Naive thymus-derived CD4-positive, alpha-beta T cell (primary cell): Measurements from ENCODE around the gene AFF2. TPM values are rescaled to one million over a fixed set of nuclear protein-coding genes. Genes with fewer than 3 reads are reported as not detected.

Experiments used
- ATAC-seq: fragments of 150-1000 bp; cut with Tn5 transposase; 2 replicates; pipeline ENCODE4 v1.10.0; 2021; ENCODE audit warnings: mild to moderate bottlenecking, moderate library complexity
- CTCF ChIA-PET: fragments of 350-600 bp; sonication (Branson Sonifier 250); formaldehyde crosslinking; loops from one replicate; lab custom pipeline; 2021; ENCODE audit warnings: antibody characterized with exemption; lab: Charles Lee
- POLR2A ChIA-PET: fragments of 350-600 bp; sonication (Branson Sonifier 250); formaldehyde crosslinking; loops from one replicate; lab custom pipeline; 2021; ENCODE audit warnings: antibody characterized with exemption, inconsistent platforms; lab: Charles Lee
- DNase-seq, 9 donors: peaks; one replicate each; pipeline versions ENCODE4 v3.0.0 to v3.0.0-alpha.2; 2020 to 2022; ENCODE audit warnings: mixed read lengths in 1 of 9
- H3K27ac ChIP-seq: one replicate; pipeline ENCODE4 v1.7.0; 2013; ENCODE audit warnings: mild to moderate bottlenecking, low read depth, low read length, moderate library complexity
- H3K27me3 ChIP-seq, 2 donors: one replicate each; pipeline ENCODE4 v1.7.0; 2013; ENCODE audit warnings: low read length in 2 of 2, mild to moderate bottlenecking in 2 of 2, moderate library complexity in 2 of 2; ENCODE audit not compliant: control insufficient read depth in 2 of 2, insufficient read depth in 2 of 2
- H3K36me3 ChIP-seq, 3 experiments: 1 replicate in 2 of 3; 2 replicates in 1 of 3; pipeline ENCODE4 v1.7.0; 2013; ENCODE audit warnings: low read length in 3 of 3, mild to moderate bottlenecking in 3 of 3, moderate library complexity in 1 of 3; ENCODE audit not compliant: insufficient read depth in 3 of 3, control insufficient read depth in 2 of 3
- H3K4me1 ChIP-seq, 2 donors: one replicate each; pipeline ENCODE4 v1.7.0; 2013; ENCODE audit warnings: low read length in 2 of 2, mild to moderate bottlenecking in 2 of 2, moderate library complexity in 1 of 2; ENCODE audit not compliant: control insufficient read depth in 2 of 2, insufficient read depth in 2 of 2
- H3K4me3 ChIP-seq: 2 replicates; pipeline ENCODE4 v1.7.0; 2013; ENCODE audit warnings: mild to moderate bottlenecking, low read length
- H3K9me3 ChIP-seq, 3 experiments: 1 replicate in 2 of 3; 2 replicates in 1 of 3; pipeline ENCODE4 v1.7.0; 2013; ENCODE audit warnings: low read length in 3 of 3; ENCODE audit not compliant: control insufficient read depth in 2 of 3
- H3K27ac Mint-ChIP-seq, 9 donors: one replicate each; pipeline ENCODE4 v1.8.0; 2020 to 2022; ENCODE audit warnings: mixed read lengths in 9 of 9, mild to moderate bottlenecking in 8 of 9, moderate library complexity in 5 of 9, inconsistent platforms in 2 of 9
- H3K27me3 Mint-ChIP-seq, 5 donors: one replicate each; pipeline ENCODE4 v1.8.0; 2021 to 2022; ENCODE audit warnings: mixed read lengths in 5 of 5, mild to moderate bottlenecking in 1 of 5
- H3K36me3 Mint-ChIP-seq, 5 donors: one replicate each; pipeline ENCODE4 v1.8.0; 2020 to 2022; ENCODE audit warnings: mixed read lengths in 5 of 5, mild to moderate bottlenecking in 3 of 5, inconsistent platforms in 1 of 5
- H3K4me1 Mint-ChIP-seq, 7 donors: one replicate each; pipeline ENCODE4 v1.8.0; 2020 to 2022; ENCODE audit warnings: mixed read lengths in 7 of 7, mild to moderate bottlenecking in 3 of 7, inconsistent platforms in 1 of 7
- H3K4me3 Mint-ChIP-seq, 10 donors: one replicate each; pipeline ENCODE4 v1.8.0; 2020 to 2022; ENCODE audit warnings: mild to moderate bottlenecking in 10 of 10, mixed read lengths in 10 of 10, moderate library complexity in 6 of 10, inconsistent platforms in 2 of 10
- H3K9me3 Mint-ChIP-seq, 11 donors: one replicate each; pipeline ENCODE4 v1.8.0; 2020 to 2022; ENCODE audit warnings: mixed read lengths in 11 of 11, mild to moderate bottlenecking in 4 of 11, inconsistent platforms in 1 of 11, moderate library complexity in 1 of 11
- intact Hi-C, 2 donors: fragments of 100-400 bp; cut with micrococcal nuclease; formaldehyde crosslinking; loops; one replicate each; pipeline ENCODE4 v1.15.1; 2023
- polyA plus RNA-seq, 2 donors: library from polyadenylated mRNA; unstranded; fragments of 300-500 nt; fragmentation: Illumina TruSeq; gene quantifications; one replicate each; pipeline ENCODE4 v1.2.3, GENCODE V29; 2021
- total RNA-seq, 6 experiments: library from RNA in 5 of 6; stranded (reverse) in 5 of 6; gene quantifications; 1 replicate in 5 of 6; 2 replicates in 1 of 6; pipeline ENCODE4 v1.2.3 and lab custom pipeline; 2021 to 2026

The AFF2 gene
- total and polyA plus RNA-seq, 7 experiments from 2014 or later, result 0.31 to 6.0 (median 2.8) TPM

DNA sequence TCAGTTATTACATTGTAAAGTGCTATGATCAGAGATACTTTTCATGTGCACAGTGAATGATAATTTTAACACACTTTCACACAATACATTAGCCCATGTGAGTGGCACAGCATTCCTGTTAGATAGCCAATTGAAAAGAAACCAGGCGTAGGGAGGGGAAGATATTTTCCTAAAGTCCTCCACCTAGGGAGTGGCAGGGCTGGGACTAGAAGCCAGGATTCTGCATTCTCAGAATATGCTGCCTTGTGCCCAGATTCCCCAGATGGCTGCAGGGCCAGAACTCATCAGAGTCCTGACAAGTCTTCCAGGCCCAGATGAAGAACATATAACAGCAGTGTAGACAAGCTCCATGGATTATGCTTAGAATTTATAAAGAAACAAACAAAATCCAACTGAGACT is 350.2 kb downstream of the AFF2 start:
- ATAC-seq (no peak), DNase-seq (no peak)
- Histone ChIP-seq H3K27me3 (no peaks in the 10 kb centered on the region), H3K36me3 (no peaks in the 10 kb centered on the region), H3K27ac (no peak overlapping the region), H3K9me3 (no peaks in the 10 kb centered on the region), H3K4me3 (no peak overlapping the region), H3K4me1 (no peaks in the 10 kb centered on the region)
- Mint-ChIP-seq H3K27ac (no peak overlapping the region), H3K36me3 (no peaks in the 10 kb centered on the region), H3K9me3 (no peaks in the 10 kb centered on the region), H3K4me3 (no peak overlapping the region), H3K4me1 (no peaks in the 10 kb centered on the region), H3K27me3 (no peaks in the 10 kb centered on the region)
- ChIA-PET CTCF (no interaction called here), POLR2A (no interaction called here)
- intact Hi-C loops, result no loop called here

DNA sequence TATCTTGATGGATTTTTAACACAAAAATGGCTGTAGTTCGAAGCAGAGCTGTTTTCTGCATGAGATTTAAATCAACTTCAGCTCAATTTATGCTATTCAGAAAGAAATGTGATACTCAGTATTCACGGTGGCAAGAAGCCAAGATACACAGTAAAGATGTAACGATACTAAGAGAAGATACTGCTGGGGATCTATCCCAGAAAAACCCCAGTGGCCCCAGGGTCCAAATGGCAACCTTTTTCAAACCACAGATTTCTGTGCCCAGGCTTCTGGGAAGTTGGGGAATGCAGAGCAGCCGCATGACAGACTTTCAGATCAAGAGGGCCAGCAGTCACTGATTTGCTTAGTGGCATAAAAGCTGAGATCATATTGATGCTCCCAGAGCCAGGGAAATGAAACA is 353.9 kb downstream of the AFF2 start:
- CTCF ChIA-PET, result no interaction called here
- Mint-ChIP-seq H3K4me3 (no peak overlapping the region), H3K36me3 (no peaks in the 10 kb centered on the region), H3K4me1 (no peaks in the 10 kb centered on the region), H3K27ac (no peak overlapping the region), H3K9me3 (no peaks in the 10 kb centered on the region), H3K27me3 (no peaks in the 10 kb centered on the region)
- intact Hi-C loops, result no loop called here
- H3K4me1 ChIP-seq, result no peaks in the 10 kb centered on the region
- no peaks in the 10 kb centered on the region for H3K27me3 ChIP-seq
- DNase-seq, result no peak
- POLR2A ChIA-PET, result no interaction called here
- no peak overlapping the region for H3K27ac ChIP-seq
- no peaks in the 10 kb centered on the region for H3K36me3 ChIP-seq
- no peak overlapping the region for H3K4me3 ChIP-seq
- no peak for ATAC-seq
- H3K9me3 ChIP-seq, result no peaks in the 10 kb centered on the region

DNA sequence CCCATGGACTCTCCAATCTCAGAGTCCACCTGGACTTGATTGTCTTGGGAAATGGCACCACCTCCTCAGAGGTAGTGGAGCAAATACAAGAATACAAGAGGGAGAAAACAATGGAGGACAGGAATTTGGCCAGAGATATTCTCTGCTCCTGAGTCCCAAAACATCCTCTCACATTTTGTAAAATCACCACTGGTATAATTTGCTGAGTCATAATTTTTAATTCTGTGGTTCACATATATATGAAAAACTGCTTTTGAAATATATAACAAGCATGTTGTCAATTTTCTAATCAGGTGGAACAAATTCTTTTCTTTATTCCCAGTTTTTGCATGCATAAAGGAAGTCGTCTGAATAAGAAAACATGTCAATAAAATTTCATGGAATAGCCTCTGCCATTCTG is 356.1 kb downstream of the AFF2 start:
- H3K27me3 ChIP-seq, result no peaks in the 10 kb centered on the region
- CTCF ChIA-PET, result no interaction called here
- H3K36me3 Mint-ChIP-seq, result no peaks in the 10 kb centered on the region
- intact Hi-C loops, result no loop called here
- no peaks in the 10 kb centered on the region for H3K4me1 Mint-ChIP-seq
- no peaks in the 10 kb centered on the region for H3K27me3 Mint-ChIP-seq
- H3K27ac Mint-ChIP-seq, result no peak overlapping the region
- no peak overlapping the region for H3K27ac ChIP-seq
- ATAC-seq (no peak), DNase-seq (no peak)
- H3K4me3 ChIP-seq, result no peak overlapping the region
- H3K9me3 Mint-ChIP-seq, result no peaks in the 10 kb centered on the region
- POLR2A ChIA-PET, result no interaction called here
- no peak overlapping the region for H3K4me3 Mint-ChIP-seq
- H3K4me1 ChIP-seq, result no peaks in the 10 kb centered on the region
- no peaks in the 10 kb centered on the region for H3K36me3 ChIP-seq
- H3K9me3 ChIP-seq, result no peaks in the 10 kb centered on the region

DNA sequence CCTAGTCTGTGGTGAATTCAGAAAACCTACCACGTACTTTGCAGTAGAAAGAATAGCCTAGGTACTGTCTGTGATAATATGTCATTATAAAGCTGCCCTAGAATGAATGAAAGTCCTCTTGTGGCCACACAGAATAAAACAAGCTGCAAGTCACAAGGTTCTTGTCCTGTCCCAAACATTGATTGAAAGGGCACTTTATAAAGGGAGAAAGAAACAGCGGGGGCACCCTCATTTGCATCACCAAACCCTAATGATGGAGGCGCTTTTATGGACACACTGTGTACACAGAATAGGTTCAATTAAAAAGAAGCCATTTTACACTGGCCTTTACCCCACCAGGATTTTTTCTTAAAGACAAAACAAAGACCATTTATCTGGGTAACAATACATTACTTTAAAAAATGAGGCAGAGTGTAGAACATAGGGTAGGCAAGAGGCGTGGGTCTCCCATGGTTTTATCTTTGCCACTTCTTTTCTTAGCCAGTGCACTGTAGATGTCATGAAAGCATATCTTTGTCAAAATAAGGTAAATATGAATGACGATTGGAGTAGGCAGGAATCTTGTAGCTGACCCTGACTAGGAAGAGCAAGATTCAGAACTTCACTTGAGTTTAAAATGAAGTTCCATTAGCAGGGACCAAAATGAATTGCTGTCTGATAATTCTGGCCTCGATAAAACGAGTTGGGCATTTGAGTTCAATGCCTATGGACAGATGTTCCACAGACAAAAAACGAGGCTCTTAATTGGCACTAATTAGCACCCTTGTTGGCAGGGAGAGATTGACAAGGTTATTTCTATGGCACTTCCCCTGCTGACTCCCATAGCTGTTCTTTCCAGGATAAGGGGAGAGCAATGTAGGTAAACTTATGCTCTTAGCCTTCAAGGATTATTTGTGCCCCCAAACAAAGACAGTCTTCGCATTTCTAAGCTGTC is 365.1 kb downstream of the AFF2 start:
- Mint-ChIP-seq H3K27me3 (no peaks in the 10 kb centered on the region), H3K4me3 (no peak overlapping the region), H3K27ac (no peak overlapping the region), H3K36me3 (peaks cover 0 to 5% (median 0%) of the 10 kb centered on the region in 5 donors), H3K4me1 (no peaks in the 10 kb centered on the region), H3K9me3 (peaks cover 0 to 3% (median 0%) of the 10 kb centered on the region in 11 donors)
- H3K36me3 ChIP-seq, result no peaks in the 10 kb centered on the region
- no peaks in the 10 kb centered on the region for H3K4me1 ChIP-seq
- DNase-seq, result no peak
- no peaks in the 10 kb centered on the region for H3K27me3 ChIP-seq
- H3K9me3 ChIP-seq, result no peaks in the 10 kb centered on the region
- ChIA-PET POLR2A (no interaction called here), CTCF (no interaction called here)
- intact Hi-C loops, result no loop called here
- no peak for ATAC-seq
- H3K27ac ChIP-seq, result no peak overlapping the region
- no peak overlapping the region for H3K4me3 ChIP-seq

DNA sequence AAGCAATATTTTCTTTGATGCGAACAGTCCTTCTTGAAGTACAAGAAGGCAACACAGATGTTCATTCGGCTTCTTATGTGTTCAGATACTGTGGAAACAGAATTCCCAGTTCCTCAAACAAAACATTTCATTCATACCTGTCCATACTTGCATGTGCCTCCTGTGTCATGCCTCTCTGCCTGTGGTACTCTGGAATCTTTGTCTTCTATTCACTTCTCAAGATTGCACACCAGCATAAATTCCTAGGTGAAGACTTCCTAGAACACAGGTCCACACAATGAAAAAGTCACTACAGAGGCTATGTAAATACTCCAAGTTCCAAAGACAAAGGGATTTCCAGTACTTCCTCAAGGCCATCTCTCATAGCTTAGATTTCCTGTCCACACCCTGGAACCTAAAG is 367.2 kb downstream of the AFF2 start:
- POLR2A ChIA-PET, result no interaction called here
- H3K27me3 ChIP-seq, result no peaks in the 10 kb centered on the region
- no peak overlapping the region for H3K4me3 ChIP-seq
- H3K36me3 Mint-ChIP-seq, result peaks cover 0 to 5% (median 0%) of the 10 kb centered on the region in 5 donors
- H3K36me3 ChIP-seq, result no peaks in the 10 kb centered on the region
- H3K4me3 Mint-ChIP-seq, result no peak overlapping the region
- intact Hi-C loops, result no loop called here
- H3K4me1 ChIP-seq, result no peaks in the 10 kb centered on the region
- ATAC-seq (no peak), DNase-seq (no peak)
- H3K9me3 Mint-ChIP-seq, result peaks cover 0 to 3% (median 0%) of the 10 kb centered on the region in 11 donors
- no peaks in the 10 kb centered on the region for H3K27me3 Mint-ChIP-seq
- peaks cover 0 to 1% (median 0%) of the 10 kb centered on the region in 7 donors for H3K4me1 Mint-ChIP-seq
- no peaks in the 10 kb centered on the region for H3K9me3 ChIP-seq
- no peak overlapping the region for H3K27ac ChIP-seq
- CTCF ChIA-PET, result no interaction called here
- no peak overlapping the region for H3K27ac Mint-ChIP-seq

DNA sequence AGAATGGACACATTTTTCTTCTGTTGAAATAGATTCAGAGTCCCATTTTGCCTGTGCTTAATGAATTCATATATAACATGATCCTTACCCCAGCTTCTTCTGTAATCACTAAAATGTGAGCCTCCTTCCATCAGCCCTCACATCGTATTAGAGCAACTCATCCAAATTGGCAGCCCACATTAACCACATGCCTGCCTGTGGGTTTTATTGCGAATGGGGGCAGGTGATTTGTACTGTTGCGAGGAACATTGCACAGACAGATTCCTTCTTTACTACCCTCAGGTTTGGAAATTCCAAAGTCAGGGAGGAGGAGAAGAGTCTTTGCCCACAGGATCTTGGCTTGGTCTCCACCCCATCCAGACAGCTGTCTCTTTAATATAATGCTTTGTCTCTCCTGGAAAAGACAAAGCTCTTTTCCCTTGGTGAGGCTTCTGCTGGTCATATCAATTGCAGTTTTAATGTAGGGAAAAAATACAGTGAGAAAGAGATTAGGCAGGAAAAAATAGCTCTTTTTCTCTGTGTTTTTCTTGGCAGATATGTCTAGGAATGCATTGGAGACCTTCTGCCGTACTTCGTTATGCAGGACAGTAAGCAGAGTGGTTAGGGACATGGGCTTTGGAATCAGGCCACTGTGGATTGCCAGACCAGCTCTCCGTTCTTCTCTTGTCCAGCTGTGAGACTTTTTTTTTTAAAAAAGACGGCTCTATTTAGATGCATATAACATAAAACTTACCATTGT is 371.2 kb downstream of the AFF2 start:
- no peak overlapping the region for H3K27ac Mint-ChIP-seq
- Histone ChIP-seq H3K27me3 (no peaks in the 10 kb centered on the region), H3K36me3 (no peaks in the 10 kb centered on the region), H3K4me1 (no peaks in the 10 kb centered on the region), H3K9me3 (no peaks in the 10 kb centered on the region), H3K4me3 (no peak overlapping the region), H3K27ac (no peak overlapping the region)
- no peak overlapping the region for H3K4me3 Mint-ChIP-seq
- H3K36me3 Mint-ChIP-seq, result peaks cover 0 to 5% (median 0%) of the 10 kb centered on the region in 5 donors
- H3K27me3 Mint-ChIP-seq, result no peaks in the 10 kb centered on the region
- ATAC-seq (no peak), DNase-seq (no peak)
- ChIA-PET CTCF (no interaction called here), POLR2A (no interaction called here)
- H3K9me3 Mint-ChIP-seq, result peaks cover 0 to 3% (median 0%) of the 10 kb centered on the region in 11 donors
- H3K4me1 Mint-ChIP-seq, result peaks cover 0 to 1% (median 0%) of the 10 kb centered on the region in 7 donors
- intact Hi-C loops, result no loop called here
